ENCODE measurements around the gene SRC. TPM values are rescaled to one million over a fixed set of nuclear protein-coding genes. Genes with fewer than 3 reads are reported as not detected.

The SRC gene
- total and polyA plus RNA-seq, 2 of the 8 experiments (the other 6 are each of a cell fraction or from before 2014, with no cell fraction given): 27.6 to 28.8 TPM

DNA sequence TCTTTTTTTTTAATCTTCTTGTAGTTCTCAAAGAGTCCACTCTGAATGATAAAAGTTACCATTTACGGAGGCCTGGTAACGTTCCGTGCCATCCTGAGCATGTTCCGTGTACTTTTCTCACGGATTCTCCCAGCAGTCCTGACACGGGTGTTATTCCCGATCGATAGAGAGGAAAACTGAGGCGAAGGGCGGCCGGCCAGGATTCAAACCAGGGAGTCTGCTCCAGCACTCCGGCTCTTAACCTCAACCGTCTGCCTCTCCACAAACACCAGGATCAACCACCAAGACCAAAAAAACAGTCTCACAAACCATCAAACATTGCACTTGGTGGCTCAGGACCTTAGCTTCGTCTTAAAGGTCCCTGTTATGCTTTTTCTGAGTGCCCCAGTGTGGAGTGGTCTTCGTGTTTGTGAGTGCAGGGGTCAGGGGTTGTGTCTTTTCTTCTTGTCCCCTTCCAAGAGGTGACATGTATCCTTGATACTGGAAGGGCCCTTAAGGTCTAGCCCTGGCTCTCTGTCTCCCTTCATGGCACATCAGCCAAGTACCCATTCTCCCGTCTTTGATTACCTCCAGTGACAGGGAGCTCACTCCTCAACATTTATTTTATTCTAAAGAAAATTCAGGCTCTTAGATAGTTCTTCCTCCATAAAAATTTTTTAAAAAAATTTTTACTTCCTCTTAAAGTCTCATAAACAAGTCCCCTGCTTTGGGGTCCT is 35.1 kb downstream of the SRC start:
- FAIRE-seq: no peak

More for the DNA sequence above, 35.1 kb downstream of the SRC start:
- Histone ChIP-seq H2BK120ac (replicated peaks; ENCODE audit: low read depth, low read length) (no peak overlapping the region), H3K9me3 (ENCODE audit: insufficient read depth in 2 of 2, low read depth in 1 of 2, low read length in 1 of 2) (no peaks in the 10 kb centered on the region), H3K14ac (ENCODE audit: insufficient read length) (no peak overlapping the region), H3K79me1 (ENCODE audit: low read depth, low read length) (peaks cover 4% of the 10 kb centered on the region), H4K91ac (replicated peaks; ENCODE audit: insufficient read length, low read length) (no peak overlapping the region), H2BK12ac (ENCODE audit: low read depth, low read length) (no peak overlapping the region), H2AK5ac (ENCODE audit: low read depth, low read length) (no peak overlapping the region), H3K9ac (replicated peaks in 1 of 4; ENCODE audit: extremely low read depth in 1 of 4, low read depth in 3 of 4, low read length in 3 of 4) (no peak overlapping the region), H3K27me3 (replicated peaks in 1 of 4; ENCODE audit: control insufficient read depth in 3 of 4, extremely low read depth in 1 of 4, insufficient read depth in 3 of 4, low read length in 3 of 4) (no peaks in the 10 kb centered on the region), H3K4me2 (ENCODE audit: insufficient read depth in 1 of 2, low read depth in 2 of 2, low read length in 2 of 2) (no peak overlapping the region), H2BK15ac (ENCODE audit: low read length) (no peak overlapping the region), H3K23me2 (ENCODE audit: low read depth, low read length) (peaks cover 3% of the 10 kb centered on the region; the same call in 1 of the 2 replicates), H4K8ac (ENCODE audit: extremely low read depth, insufficient read depth, low read length) (no peak overlapping the region), H3K79me2 (ENCODE audit: control insufficient read depth in 1 of 2, insufficient read depth in 2 of 2, low read length in 2 of 2) (no peaks in the 10 kb centered on the region), H3K4me1 (replicated peaks in 1 of 4; ENCODE audit: control insufficient read depth in 3 of 4, insufficient read depth in 4 of 4, low read length in 3 of 4) (peaks cover 0 to 6% (median 4%) of the 10 kb centered on the region in 4 experiments; a peak in 6 of 7 replicates), H2BK20ac (ENCODE audit: low read length) (no peak overlapping the region), H2AFZ (ENCODE audit: low read length) (no peak overlapping the region), H4K20me1 (replicated peaks in 1 of 2; ENCODE audit: control insufficient read depth in 1 of 2, insufficient read depth in 2 of 2, low read length in 2 of 2) (peaks cover 2 to 9% of the 10 kb centered on the region in 2 experiments), H3K18ac (ENCODE audit: extremely low read depth, low read length) (no peak overlapping the region), H3K56ac (replicated peaks; ENCODE audit: insufficient read length, low read depth, low read length) (no peak overlapping the region), H3K36me3 (ENCODE audit: control insufficient read depth in 2 of 4, insufficient read depth in 4 of 4, low read length in 3 of 4) (peaks cover 0 to 5% (median 1%) of the 10 kb centered on the region in 4 experiments; a peak in 2 of 8 replicates), H2BK5ac (ENCODE audit: low read depth, low read length) (no peak overlapping the region), H4K5ac (ENCODE audit: insufficient read length, low read depth, low read length) (no peak overlapping the region), H3K27ac (ENCODE audit: low read depth, low read length) (no peak overlapping the region), H3K4me3 (ENCODE audit: extremely low read depth in 1 of 4, insufficient read depth in 2 of 4, low read depth in 3 of 4, low read length in 4 of 4) (no peak overlapping the region), H3K23ac (ENCODE audit: insufficient read length) (no peak overlapping the region), H3K4ac (replicated peaks; ENCODE audit: insufficient read length, low read depth, low read length) (no peak overlapping the region)
- ChIA-PET CTCF (ENCODE audit: partially characterized antibody) (interaction anchor here (0.6 to 5.1 kb wide), 9 partner anchors 9 to 304 kb away, joined by 3 to 68 read pairs (median 3); no protein-coding TSS in a partner anchor), POLR2A (ENCODE audit: partially characterized antibody) (no interaction called here)
- DNase-seq (ENCODE audit: low read depth in 1 of 2, low spot score in 2 of 2): no peak
- 92% methylated on average over 16 of the region's 16 CpGs; no CpG with 5 or more reads in 1 of the 2 experiments for WGBS, 2 experiments (ENCODE audit: extremely low coverage in 1 of 2, insufficient coverage in 1 of 2, insufficient read length in 1 of 2, insufficient replicate concordance in 2 of 2, low coverage in 1 of 2, low lambda C conversion rate in 2 of 2, missing lambda C conversion rate in 1 of 2)
- no peak for TF ChIP-seq CHD2 (IDR thresholded peaks at IDR 0.05; ENCODE audit: low read length)
- no peak for TF ChIP-seq JUN (IDR thresholded peaks at IDR 0.05; ENCODE audit: low read depth, low read length)
- TF ChIP-seq, protein P1, sequence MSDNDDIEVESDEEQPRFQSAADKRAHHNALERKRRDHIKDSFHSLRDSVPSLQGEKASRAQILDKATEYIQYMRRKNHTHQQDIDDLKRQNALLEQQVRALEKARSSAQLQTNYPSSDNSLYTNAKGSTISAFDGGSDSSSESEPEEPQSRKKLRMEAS (IDR thresholded peaks at IDR 0.05): no peak
- TF ChIP-seq SAP30 (IDR thresholded peaks at IDR 0.05; ENCODE audit: insufficient read depth, insufficient replicate concordance, low read length): no peak
- no peak for TF ChIP-seq CHD1 (IDR thresholded peaks at IDR 0.05; ENCODE audit: low read depth, low read length)
- no peak for TF ChIP-seq EP300 (IDR thresholded peaks at IDR 0.05; ENCODE audit: borderline replicate concordance in 1 of 2, low read depth in 2 of 2, low read length in 2 of 2)
- no peak for TF ChIP-seq RBBP5 (IDR thresholded peaks at IDR 0.05; ENCODE audit: borderline replicate concordance, low read depth, low read length)
- TF ChIP-seq, protein P2, sequence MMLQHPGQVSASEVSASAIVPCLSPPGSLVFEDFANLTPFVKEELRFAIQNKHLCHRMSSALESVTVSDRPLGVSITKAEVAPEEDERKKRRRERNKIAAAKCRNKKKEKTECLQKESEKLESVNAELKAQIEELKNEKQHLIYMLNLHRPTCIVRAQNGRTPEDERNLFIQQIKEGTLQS (IDR thresholded peaks at IDR 0.05; ENCODE audit: insufficient read depth, low read depth, low read length): no peak
- no peak for TF ChIP-seq GTF2F1 (IDR thresholded peaks at IDR 0.05; ENCODE audit: borderline replicate concordance, low read depth, low read length)
- no peak for TF ChIP-seq RAD21 (IDR thresholded peaks at IDR 0.05 in 1 of 2, conservative IDR thresholded peaks at IDR 0.05 in 1 of 2; ENCODE audit: low read depth in 2 of 2, low read length in 2 of 2)
- TF ChIP-seq SRF (IDR thresholded peaks at IDR 0.05; ENCODE audit: low read depth, low read length): no peak

Data from H1 (cell line).